A549 (cell line): Measurements from ENCODE around the gene RGS4. TPM values are rescaled to one million over a fixed set of nuclear protein-coding genes. Genes with fewer than 3 reads are reported as not detected.

ENCODE experiments used
- ATAC-seq, 2 experiments: fragments of 200-7000 bp in 1 of 2; fragments of >200 bp in 1 of 2; cut with Nextera tagmentation in 1 of 2; cut with Tn5 transposase in 1 of 2; 3 replicates each; pipeline versions ENCODE4 v1.8.0 to v1.9.1; 2018 to 2020; ENCODE audit warnings: mild to moderate bottlenecking in 1 of 2, moderate library complexity in 1 of 2
- CTCF ChIA-PET: fragments of 300-600 bp; sonication (Branson Sonifier 250); formaldehyde crosslinking; extraction: SDS; loops from one replicate; lab custom pipeline; 2021; ENCODE audit warnings: antibody characterized with exemption, inconsistent platforms; lab: Yijun Ruan, JAX
- POLR2A ChIA-PET: fragments of 350-600 bp; formaldehyde crosslinking; extraction: SDS; loops from one replicate; lab custom pipeline; 2021; ENCODE audit warnings: antibody characterized with exemption, inconsistent platforms; lab: Yijun Ruan, JAX
- DNase-seq, 2 experiments: peaks; one replicate each; pipeline versions ENCODE4 v3.0.0 to v3.0.0-alpha.2; 2011 to 2016; ENCODE audit warnings: low read depth in 1 of 2, low spot score in 1 of 2
- FAIRE-seq: peaks from 2 replicates; lab custom pipeline; 2011; peaks lifted over from hg19 to GRCh38; lab: Jason Lieb, UNC
- H3K27ac ChIP-seq, 2 experiments: fragments of >200 bp; sonication (Bioruptor Twin); formaldehyde crosslinking; 3 replicates each; pipeline ENCODE4 v1.5.1; 2016 to 2017
- H3K4me1 ChIP-seq: fragments of >200 bp; sonication (Bioruptor Twin); formaldehyde crosslinking; 3 replicates; pipeline ENCODE4 v1.6.1; 2016
- H3K4me2 ChIP-seq: fragments of >200 bp; sonication (Bioruptor Twin); formaldehyde crosslinking; 3 replicates; pipeline ENCODE4 v1.6.1; 2016
- H3K4me3 ChIP-seq: fragments of >200 bp; sonication (Bioruptor Twin); formaldehyde crosslinking; 3 replicates; pipeline ENCODE4 v1.5.1; 2016
- H3K9me3 ChIP-seq: fragments of >200 bp; sonication (Bioruptor Twin); formaldehyde crosslinking; 3 replicates; pipeline ENCODE4 v1.6.1; 2016
- BHLHE40 ChIP-seq: IDR thresholded peaks from 2 replicates; pipeline ENCODE4 v1.6.1; 2012; ENCODE audit warnings: low read depth, low read length, inconsistent platforms
- CBX8 ChIP-seq: fragments of 200-600 bp; sonication (generic); IDR thresholded peaks from 2 replicates; pipeline ENCODE4 v1.6.1; 2016
- CEBPB ChIP-seq, 2 experiments: fragments of >200 bp in 1 of 2; sonication (Bioruptor Twin) in 1 of 2; formaldehyde crosslinking in 1 of 2; IDR thresholded peaks; 2 replicates each; pipeline ENCODE4 v1.6.1; 2012 to 2016
- FOSL2 ChIP-seq, 2 experiments: fragments of 450-650 bp in 1 of 2; fragments of >200 bp in 1 of 2; sonication (Bioruptor Twin) in 1 of 2; formaldehyde crosslinking; IDR thresholded peaks; 2 replicates each; pipeline versions ENCODE4 v1.5.0 to v1.6.1; 2016 to 2020; ENCODE audit warnings: mild to moderate bottlenecking in 1 of 2, moderate library complexity in 1 of 2
- HOXA7 ChIP-seq: fragments of 250-450 bp; sonication (Bioruptor Pico); IDR thresholded peaks from 2 replicates; pipeline ENCODE4 v1.5.0; 2020; ENCODE audit warnings: mild to moderate bottlenecking, moderate library complexity
- HOXB13 ChIP-seq: fragments of 250-450 bp; sonication (Bioruptor Pico); IDR thresholded peaks from 2 replicates; pipeline ENCODE4 v1.5.0; 2020; ENCODE audit warnings: low read depth, mild to moderate bottlenecking, moderate library complexity
- HOXB5 ChIP-seq: fragments of 250-450 bp; sonication (Bioruptor Pico); IDR thresholded peaks from 2 replicates; pipeline ENCODE4 v1.5.0; 2020; ENCODE audit warnings: mild to moderate bottlenecking, moderate library complexity
- JUN ChIP-seq, 2 experiments: fragments of >200 bp; sonication (Bioruptor Twin); formaldehyde crosslinking; IDR thresholded peaks; 2 replicates in 1 of 2; 3 replicates in 1 of 2; pipeline ENCODE4 v1.6.1; 2016 to 2017
- KDM1A ChIP-seq: fragments of 200-600 bp; sonication (generic); IDR thresholded peaks from 2 replicates; pipeline ENCODE4 v1.6.1; 2016; ENCODE audit warnings: low read depth, mild to moderate bottlenecking
- KDM5A ChIP-seq: fragments of 200-600 bp; sonication (generic); IDR thresholded peaks from 2 replicates; pipeline ENCODE4 v1.6.1; 2016; ENCODE audit warnings: antibody characterized with exemption, mild to moderate bottlenecking
- MYC ChIP-seq: IDR thresholded peaks from 2 replicates; pipeline ENCODE4 v1.6.1; 2012; ENCODE audit warnings: mild to moderate bottlenecking, inconsistent platforms, low read length, improper control_type of control experiment, borderline replicate concordance
- NFE2L2 ChIP-seq: fragments of 150-350 bp; conservative IDR thresholded peaks from 2 replicates; pipeline ENCODE4 v1.6.1; 2014; ENCODE audit warnings: low read length
- POLR2AphosphoS2 ChIP-seq: conservative IDR thresholded peaks from 2 replicates; pipeline ENCODE4 v1.6.1; 2012; ENCODE audit warnings: low read length, improper control_type of control experiment, inconsistent platforms
- RCOR1 ChIP-seq: fragments of 150-350 bp; IDR thresholded peaks from 2 replicates; pipeline ENCODE4 v1.6.1; 2014; ENCODE audit warnings: antibody characterized with exemption, low read length, low read depth
- SMC3 ChIP-seq: fragments of >200 bp; sonication (Bioruptor Twin); formaldehyde crosslinking; IDR thresholded peaks from 3 replicates; pipeline ENCODE4 v1.6.1; 2018; ENCODE audit warnings: inconsistent platforms
- TP53 ChIP-seq: fragments of 250-450 bp; sonication (Bioruptor Pico); IDR thresholded peaks from 2 replicates; pipeline ENCODE4 v1.5.0; 2021; ENCODE audit warnings: mild to moderate bottlenecking, moderate library complexity
- ZSCAN20 ChIP-seq: fragments of 250-450 bp; sonication (Bioruptor Pico); IDR thresholded peaks from 2 replicates; pipeline ENCODE4 v1.8.0; 2022; ENCODE audit warnings: mild to moderate bottlenecking, moderate library complexity
- WGBS: methylation state at CpG from one replicate; pipeline ENCODE4 v1.1.6; 2017; ENCODE audit errors: missing lambda C conversion rate; 5-methylcytosine and 5-hydroxymethylcytosine counted together
- polyA plus RNA-seq, 4 experiments: library from polyadenylated mRNA; depleted of rRNA in 3 of 4; stranded (reverse); fragments of >200 nt; fragmentation: RNase III in 1 of 4; extraction: RNeasy Plus Mini Kit Qiagen cat#74134 plus additional on column Dnase treatment in 1 of 4; gene quantifications; 2 replicates in 3 of 4; 3 replicates in 1 of 4; pipeline ENCODE4 v1.2.3, GENCODE V29; 2011 to 2017
- TF ChIP-seq, protein P1 (sequence below): fragments of 150-350 bp; IDR thresholded peaks from 2 replicates; pipeline ENCODE4 v1.6.1; 2014; ENCODE audit warnings: low read depth, mild to moderate bottlenecking, low read length
- TF ChIP-seq, protein P2 (sequence below): fragments of 200-600 bp; sonication (generic); IDR thresholded peaks from 2 replicates; pipeline ENCODE4 v1.6.1; 2016; ENCODE audit warnings: antibody characterized with exemption, mild to moderate bottlenecking, moderate library complexity
- TF ChIP-seq, protein P3 (sequence below): IDR thresholded peaks from 2 replicates; pipeline ENCODE4 v1.6.1; 2012
- TF ChIP-seq, protein P4 (sequence below): IDR thresholded peaks from 2 replicates; pipeline ENCODE4 v1.6.1; 2012; ENCODE audit warnings: low read depth, borderline replicate concordance
- TF ChIP-seq, protein P5 (sequence below): fragments of 450-650 bp; IDR thresholded peaks from 2 replicates; pipeline ENCODE4 v1.6.1; 2014; ENCODE audit warnings: antibody characterized with exemption

Gene RGS4
- polyA plus RNA-seq, 2 of the 4 experiments (the other 2 are of a cell fraction): 0.05 TPM; not detected in 1

DNA sequence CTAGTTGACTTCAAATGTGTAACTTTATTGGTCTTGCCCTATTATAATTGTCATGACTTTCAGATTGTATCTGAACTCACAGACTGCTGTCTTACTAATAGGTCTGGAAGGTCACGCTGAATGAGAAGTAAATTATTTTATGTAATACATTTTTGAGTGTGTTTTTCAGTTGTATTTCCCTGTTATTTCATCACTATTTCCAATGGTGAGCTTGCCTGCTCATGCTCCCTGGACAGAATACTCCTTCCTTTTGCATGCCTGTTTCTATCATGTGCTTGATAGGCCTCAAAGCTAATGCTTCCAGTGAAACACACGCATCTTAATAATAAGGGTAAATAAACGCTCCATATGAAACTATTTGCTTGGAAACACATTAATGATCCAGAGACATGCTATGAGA lies 7.3 kb downstream of the RGS4 start:
- FAIRE-seq: no peak
- Histone ChIP-seq H3K4me1 (no peaks in the 10 kb centered on the region), H3K27ac (no peak overlapping the region), H3K9me3 (no peaks in the 10 kb centered on the region), H3K4me2 (no peak overlapping the region), H3K4me3 (no peak overlapping the region)
- ChIA-PET POLR2A (no interaction called here), CTCF (interaction anchor here (1.0 kb wide), 1 partner anchor 98 kb away, joined by 3 read pairs; no protein-coding TSS in a partner anchor)
- no peak for DNase-seq
- TF ChIP-seq TP53 (CRISPR knock-in tag) (no peak), CEBPB (IDR thresholded peaks at IDR 0.05) (no peak), KDM5A (no peak)
- ATAC-seq: no peak
- 36% methylated on average over 3 of the region's 3 CpGs for WGBS

DNA sequence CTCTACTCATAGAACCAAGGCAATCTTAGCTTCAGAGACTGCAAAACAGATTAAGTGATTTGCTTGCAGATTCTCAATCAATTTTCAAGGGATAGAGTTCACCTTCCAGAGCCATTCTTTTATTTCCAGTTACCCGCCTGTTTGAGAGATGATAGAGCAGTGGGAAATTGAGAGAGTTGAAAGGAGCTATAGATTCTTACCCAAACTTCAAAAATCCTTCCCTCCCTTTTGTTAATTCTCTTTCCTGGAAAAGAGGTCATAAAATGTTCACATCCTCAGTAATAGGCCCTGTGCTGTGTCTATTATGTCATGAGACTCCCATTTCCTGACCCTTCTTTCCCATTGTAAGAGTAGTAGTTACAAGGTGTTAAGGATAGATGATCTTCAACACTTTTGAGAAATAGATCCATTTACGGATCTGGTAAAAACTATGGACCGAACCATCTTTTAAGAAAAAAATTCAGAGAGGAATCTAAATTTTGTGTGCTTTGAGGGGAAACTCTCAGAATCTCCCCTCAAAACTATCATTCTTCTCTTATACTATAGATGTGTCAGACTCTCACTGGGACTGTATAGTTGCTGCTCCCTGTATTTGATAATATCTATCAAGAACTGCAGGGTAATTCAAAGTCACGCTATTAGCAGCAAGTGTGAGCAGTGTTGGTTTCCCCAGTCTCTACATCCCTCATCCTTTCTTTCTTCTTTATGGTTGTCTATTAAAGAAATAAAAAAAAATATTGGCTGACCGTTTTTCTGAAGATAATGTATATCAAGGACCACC lies 8.0 kb downstream of the RGS4 start:
- POLR2A ChIA-PET: no interaction called here
- no peak overlapping the region for H3K4me2 ChIP-seq
- H3K4me1 ChIP-seq: no peaks in the 10 kb centered on the region
- TF ChIP-seq ZSCAN20 (CRISPR knock-in tag): no peak
- TF ChIP-seq, protein P1, sequence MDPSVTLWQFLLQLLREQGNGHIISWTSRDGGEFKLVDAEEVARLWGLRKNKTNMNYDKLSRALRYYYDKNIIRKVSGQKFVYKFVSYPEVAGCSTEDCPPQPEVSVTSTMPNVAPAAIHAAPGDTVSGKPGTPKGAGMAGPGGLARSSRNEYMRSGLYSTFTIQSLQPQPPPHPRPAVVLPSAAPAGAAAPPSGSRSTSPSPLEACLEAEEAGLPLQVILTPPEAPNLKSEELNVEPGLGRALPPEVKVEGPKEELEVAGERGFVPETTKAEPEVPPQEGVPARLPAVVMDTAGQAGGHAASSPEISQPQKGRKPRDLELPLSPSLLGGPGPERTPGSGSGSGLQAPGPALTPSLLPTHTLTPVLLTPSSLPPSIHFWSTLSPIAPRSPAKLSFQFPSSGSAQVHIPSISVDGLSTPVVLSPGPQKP: no peak
- TF ChIP-seq HOXA7 (CRISPR knock-in tag): no peak
- TF ChIP-seq POLR2AphosphoS2: no peak
- TF ChIP-seq, protein P2, sequence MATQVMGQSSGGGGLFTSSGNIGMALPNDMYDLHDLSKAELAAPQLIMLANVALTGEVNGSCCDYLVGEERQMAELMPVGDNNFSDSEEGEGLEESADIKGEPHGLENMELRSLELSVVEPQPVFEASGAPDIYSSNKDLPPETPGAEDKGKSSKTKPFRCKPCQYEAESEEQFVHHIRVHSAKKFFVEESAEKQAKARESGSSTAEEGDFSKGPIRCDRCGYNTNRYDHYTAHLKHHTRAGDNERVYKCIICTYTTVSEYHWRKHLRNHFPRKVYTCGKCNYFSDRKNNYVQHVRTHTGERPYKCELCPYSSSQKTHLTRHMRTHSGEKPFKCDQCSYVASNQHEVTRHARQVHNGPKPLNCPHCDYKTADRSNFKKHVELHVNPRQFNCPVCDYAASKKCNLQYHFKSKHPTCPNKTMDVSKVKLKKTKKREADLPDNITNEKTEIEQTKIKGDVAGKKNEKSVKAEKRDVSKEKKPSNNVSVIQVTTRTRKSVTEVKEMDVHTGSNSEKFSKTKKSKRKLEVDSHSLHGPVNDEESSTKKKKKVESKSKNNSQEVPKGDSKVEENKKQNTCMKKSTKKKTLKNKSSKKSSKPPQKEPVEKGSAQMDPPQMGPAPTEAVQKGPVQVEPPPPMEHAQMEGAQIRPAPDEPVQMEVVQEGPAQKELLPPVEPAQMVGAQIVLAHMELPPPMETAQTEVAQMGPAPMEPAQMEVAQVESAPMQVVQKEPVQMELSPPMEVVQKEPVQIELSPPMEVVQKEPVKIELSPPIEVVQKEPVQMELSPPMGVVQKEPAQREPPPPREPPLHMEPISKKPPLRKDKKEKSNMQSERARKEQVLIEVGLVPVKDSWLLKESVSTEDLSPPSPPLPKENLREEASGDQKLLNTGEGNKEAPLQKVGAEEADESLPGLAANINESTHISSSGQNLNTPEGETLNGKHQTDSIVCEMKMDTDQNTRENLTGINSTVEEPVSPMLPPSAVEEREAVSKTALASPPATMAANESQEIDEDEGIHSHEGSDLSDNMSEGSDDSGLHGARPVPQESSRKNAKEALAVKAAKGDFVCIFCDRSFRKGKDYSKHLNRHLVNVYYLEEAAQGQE: no peak
- TF ChIP-seq CBX8: no peak
- TF ChIP-seq HOXB5: no peak
- no peak for TF ChIP-seq RCOR1
- TF ChIP-seq, protein P3, sequence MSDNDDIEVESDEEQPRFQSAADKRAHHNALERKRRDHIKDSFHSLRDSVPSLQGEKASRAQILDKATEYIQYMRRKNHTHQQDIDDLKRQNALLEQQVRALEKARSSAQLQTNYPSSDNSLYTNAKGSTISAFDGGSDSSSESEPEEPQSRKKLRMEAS: no peak
- TF ChIP-seq NFE2L2: no peak
- no peak for TF ChIP-seq KDM1A
- no peak for TF ChIP-seq JUN (IDR thresholded peaks at IDR 0.05)
- no peak for TF ChIP-seq SMC3
- TF ChIP-seq HOXB13 (CRISPR knock-in tag): no peak
- TF ChIP-seq, protein P4, sequence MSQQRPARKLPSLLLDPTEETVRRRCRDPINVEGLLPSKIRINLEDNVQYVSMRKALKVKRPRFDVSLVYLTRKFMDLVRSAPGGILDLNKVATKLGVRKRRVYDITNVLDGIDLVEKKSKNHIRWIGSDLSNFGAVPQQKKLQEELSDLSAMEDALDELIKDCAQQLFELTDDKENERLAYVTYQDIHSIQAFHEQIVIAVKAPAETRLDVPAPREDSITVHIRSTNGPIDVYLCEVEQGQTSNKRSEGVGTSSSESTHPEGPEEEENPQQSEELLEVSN: no peak
- TF ChIP-seq, protein P5, sequence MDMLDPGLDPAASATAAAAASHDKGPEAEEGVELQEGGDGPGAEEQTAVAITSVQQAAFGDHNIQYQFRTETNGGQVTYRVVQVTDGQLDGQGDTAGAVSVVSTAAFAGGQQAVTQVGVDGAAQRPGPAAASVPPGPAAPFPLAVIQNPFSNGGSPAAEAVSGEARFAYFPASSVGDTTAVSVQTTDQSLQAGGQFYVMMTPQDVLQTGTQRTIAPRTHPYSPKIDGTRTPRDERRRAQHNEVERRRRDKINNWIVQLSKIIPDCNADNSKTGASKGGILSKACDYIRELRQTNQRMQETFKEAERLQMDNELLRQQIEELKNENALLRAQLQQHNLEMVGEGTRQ: no peak
- no peak for TF ChIP-seq FOSL2 (IDR thresholded peaks at IDR 0.05)
- no peak for TF ChIP-seq FOSL2 (CRISPR knock-in tag; IDR thresholded peaks at IDR 0.05)
- TF ChIP-seq MYC: no peak
- no peak for TF ChIP-seq BHLHE40
- TF ChIP-seq, all 56 proteins: peak for 0
- Histone ChIP-seq H3K9me3 (no peaks in the 10 kb centered on the region), H3K27ac (no peak overlapping the region), H3K4me3 (no peak overlapping the region)
- FAIRE-seq: no peak
- CTCF ChIA-PET: interaction anchor here (1.0 kb wide), 1 partner anchor 97 kb away, joined by 3 read pairs; no protein-coding TSS in a partner anchor
- no peak for ATAC-seq
- WGBS: 40% methylated on average over 5 of the region's 5 CpGs
- DNase-seq: no peak
